Type B pancreatic cell (in vitro differentiated cells): ENCODE measurements around the gene INHBB. TPM values are rescaled to one million over a fixed set of nuclear protein-coding genes. Genes with fewer than 3 reads are reported as not detected.

Source experiments
- DNase-seq: peaks from one replicate; pipeline ENCODE4 v3.0.0; 2021; ENCODE audit warnings: mixed read lengths; ENCODE audit not compliant: unreplicated experiment; ENCODE audit errors: extremely low spot score
- H3K27ac Mint-ChIP-seq: 2 replicates; pipeline ENCODE4 v1.8.0; 2021; ENCODE audit warnings: mild to moderate bottlenecking, mixed read lengths
- H3K27me3 Mint-ChIP-seq: 2 replicates; pipeline ENCODE4 v1.8.0; 2021; ENCODE audit warnings: mixed read lengths
- H3K36me3 Mint-ChIP-seq: 2 replicates; pipeline ENCODE4 v1.8.0; 2021; ENCODE audit warnings: mixed read lengths
- H3K4me1 Mint-ChIP-seq: one replicate; pipeline ENCODE4 v1.8.0; 2021; ENCODE audit warnings: mixed read lengths; ENCODE audit not compliant: unreplicated experiment
- H3K4me3 Mint-ChIP-seq: 2 replicates; pipeline ENCODE4 v1.8.0; 2021; ENCODE audit warnings: mild to moderate bottlenecking, mixed read lengths
- H3K9me3 Mint-ChIP-seq: 2 replicates; pipeline ENCODE4 v1.8.0; 2021; ENCODE audit warnings: mixed read lengths
- total RNA-seq: library from RNA; stranded (reverse); gene quantifications from 2 replicates; pipeline ENCODE4 v1.2.1, GENCODE V29; 2021; ENCODE audit warnings: low replicate concordance
- TF ChIP-seq, protein P1 (sequence below): fragments of 200-600 bp; sonication (generic); conservative IDR thresholded peaks from 2 replicates; pipeline ENCODE4 v1.5.0; 2021; ENCODE audit warnings: antibody characterized with exemption, mild to moderate bottlenecking

Gene INHBB
- total RNA-seq, 1 donor from 2014 or later, result 7.5 TPM

DNA sequence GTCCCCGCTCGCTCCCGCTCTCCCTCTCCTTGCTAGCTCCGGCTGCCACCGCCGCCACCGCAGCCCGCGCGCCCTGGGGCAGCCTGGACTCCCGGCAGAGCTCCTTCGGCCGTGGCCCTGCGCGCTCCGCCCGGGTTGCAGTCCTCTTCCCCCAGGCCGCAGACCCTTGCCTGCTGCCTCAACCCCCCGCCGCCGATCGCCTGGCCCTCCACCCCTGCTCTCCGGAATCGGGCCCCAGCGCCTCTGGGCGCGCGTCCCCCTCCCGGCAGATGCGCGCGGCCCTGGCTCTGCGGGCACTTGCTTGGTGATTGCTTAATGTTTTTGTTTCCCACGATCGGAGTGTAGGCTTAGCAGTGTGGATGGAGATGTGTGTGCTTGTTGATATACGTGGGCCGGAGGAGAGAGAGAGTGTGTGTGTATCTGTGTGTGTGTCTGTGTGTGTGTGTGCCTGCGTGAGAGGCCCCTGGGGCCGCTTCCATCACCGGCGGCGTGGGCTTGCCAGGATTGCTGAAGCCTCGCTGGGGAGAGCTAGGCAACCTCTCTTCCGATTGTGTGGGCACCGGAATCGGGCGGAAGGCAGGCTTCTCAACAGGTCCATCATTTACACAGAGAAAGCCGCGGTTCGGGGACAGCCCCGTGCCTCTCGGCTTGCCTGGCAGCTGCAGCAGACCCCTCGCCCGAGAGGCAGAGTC is 877 bp downstream of the INHBB start:
- TF ChIP-seq, protein P1, sequence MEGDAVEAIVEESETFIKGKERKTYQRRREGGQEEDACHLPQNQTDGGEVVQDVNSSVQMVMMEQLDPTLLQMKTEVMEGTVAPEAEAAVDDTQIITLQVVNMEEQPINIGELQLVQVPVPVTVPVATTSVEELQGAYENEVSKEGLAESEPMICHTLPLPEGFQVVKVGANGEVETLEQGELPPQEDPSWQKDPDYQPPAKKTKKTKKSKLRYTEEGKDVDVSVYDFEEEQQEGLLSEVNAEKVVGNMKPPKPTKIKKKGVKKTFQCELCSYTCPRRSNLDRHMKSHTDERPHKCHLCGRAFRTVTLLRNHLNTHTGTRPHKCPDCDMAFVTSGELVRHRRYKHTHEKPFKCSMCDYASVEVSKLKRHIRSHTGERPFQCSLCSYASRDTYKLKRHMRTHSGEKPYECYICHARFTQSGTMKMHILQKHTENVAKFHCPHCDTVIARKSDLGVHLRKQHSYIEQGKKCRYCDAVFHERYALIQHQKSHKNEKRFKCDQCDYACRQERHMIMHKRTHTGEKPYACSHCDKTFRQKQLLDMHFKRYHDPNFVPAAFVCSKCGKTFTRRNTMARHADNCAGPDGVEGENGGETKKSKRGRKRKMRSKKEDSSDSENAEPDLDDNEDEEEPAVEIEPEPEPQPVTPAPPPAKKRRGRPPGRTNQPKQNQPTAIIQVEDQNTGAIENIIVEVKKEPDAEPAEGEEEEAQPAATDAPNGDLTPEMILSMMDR, result no peak
- Mint-ChIP-seq H3K4me1 (peaks cover 25% of the 10 kb centered on the region), H3K4me3 (peak overlapping the region; percentile 83), H3K9me3 (no peaks in the 10 kb centered on the region), H3K27me3 (peaks cover 68% of the 10 kb centered on the region), H3K36me3 (no peaks in the 10 kb centered on the region), H3K27ac (peak overlapping the region; percentile 29)
- no peak for DNase-seq

DNA sequence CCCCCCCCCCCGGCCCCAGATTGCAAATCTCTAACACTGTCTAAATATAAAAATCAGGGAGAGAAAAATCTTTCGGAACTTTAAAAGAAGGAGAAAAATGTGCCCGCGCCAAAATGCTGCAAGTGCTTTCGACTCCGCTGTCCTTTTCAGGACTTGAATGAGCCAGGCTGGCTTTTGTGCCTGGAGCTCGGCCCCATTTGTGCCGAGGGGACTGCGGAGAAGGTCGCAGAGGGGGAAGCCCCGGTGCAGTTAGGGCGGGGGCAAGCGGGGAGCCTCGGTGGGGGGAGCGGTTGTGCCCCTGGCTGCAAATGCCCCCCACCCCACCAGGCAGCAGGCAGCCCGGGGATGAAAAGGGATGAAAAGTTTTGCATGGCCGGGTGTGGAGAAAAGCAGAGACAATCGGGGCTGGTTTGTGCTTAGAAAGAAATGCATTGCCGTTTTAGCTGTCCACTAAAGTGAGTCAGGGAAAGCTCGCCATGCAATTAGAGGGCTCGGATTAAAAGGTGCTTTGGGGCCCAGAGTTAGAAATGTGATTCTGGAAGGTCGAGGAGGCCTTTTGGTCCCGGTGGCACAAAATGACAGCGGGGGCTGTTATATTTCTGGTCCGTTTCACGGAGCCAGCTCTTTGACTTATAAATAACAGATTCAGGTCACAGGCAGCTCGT is 1.6 kb downstream of the INHBB start:
- Mint-ChIP-seq H3K36me3 (no peaks in the 10 kb centered on the region), H3K9me3 (no peaks in the 10 kb centered on the region), H3K4me1 (peaks cover 25% of the 10 kb centered on the region), H3K27ac (peak overlapping the region; percentile 29), H3K27me3 (peaks cover 67% of the 10 kb centered on the region), H3K4me3 (peak overlapping the region; percentile 83)
- no peak for DNase-seq
- TF ChIP-seq, protein P1, result no peak

GRCh38 chr2:120348134-120348736 is 2.3 kb downstream of the INHBB start:
- H3K27me3 Mint-ChIP-seq, result peaks cover 60% of the 10 kb centered on the region
- H3K36me3 Mint-ChIP-seq, result no peaks in the 10 kb centered on the region
- TF ChIP-seq, protein P1, result no peak
- H3K4me1 Mint-ChIP-seq, result peaks cover 25% of the 10 kb centered on the region
- H3K9me3 Mint-ChIP-seq, result no peaks in the 10 kb centered on the region
- DNase-seq, result no peak
- no peak overlapping the region for H3K27ac Mint-ChIP-seq
- H3K4me3 Mint-ChIP-seq, result peak overlapping the region; percentile 83

DNA sequence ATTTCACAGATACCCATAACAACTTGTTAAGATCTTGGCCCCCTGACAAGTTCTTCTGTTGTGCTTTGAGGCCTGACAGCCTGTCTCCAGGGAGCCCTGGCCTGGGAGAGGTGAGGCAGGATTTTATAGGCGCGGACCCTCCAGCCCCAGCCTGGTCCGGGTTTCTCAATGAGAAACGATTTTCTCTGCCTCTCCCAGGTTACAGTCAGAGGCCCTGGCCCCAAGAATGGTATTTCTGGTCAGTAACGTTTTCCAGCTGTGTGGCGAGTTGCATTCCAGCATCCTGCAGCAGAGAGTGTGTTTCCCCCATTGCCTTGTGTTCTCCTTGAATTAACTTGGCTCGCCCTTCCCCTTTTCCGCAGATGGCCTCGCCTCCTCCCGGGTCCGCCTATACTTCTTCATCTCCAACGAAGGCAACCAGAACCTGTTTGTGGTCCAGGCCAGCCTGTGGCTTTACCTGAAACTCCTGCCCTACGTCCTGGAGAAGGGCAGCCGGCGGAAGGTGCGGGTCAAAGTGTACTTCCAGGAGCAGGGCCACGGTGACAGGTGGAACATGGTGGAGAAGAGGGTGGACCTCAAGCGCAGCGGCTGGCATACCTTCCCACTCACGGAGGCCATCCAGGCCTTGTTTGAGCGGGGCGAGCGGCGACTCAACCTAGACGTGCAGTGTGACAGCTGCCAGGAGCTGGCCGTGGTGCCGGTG is 3.0 kb downstream of the INHBB start:
- TF ChIP-seq, protein P1, result no peak
- no peaks in the 10 kb centered on the region for H3K9me3 Mint-ChIP-seq
- no peak overlapping the region for H3K27ac Mint-ChIP-seq
- H3K4me1 Mint-ChIP-seq, result peaks cover 25% of the 10 kb centered on the region
- no peak for DNase-seq
- no peaks in the 10 kb centered on the region for H3K36me3 Mint-ChIP-seq
- H3K27me3 Mint-ChIP-seq, result peaks cover 53% of the 10 kb centered on the region
- peak overlapping the region; percentile 47 for H3K4me3 Mint-ChIP-seq

- DNase-seq, result no peak
- no peak overlapping the region for H3K4me3 Mint-ChIP-seq
- no peak overlapping the region for H3K27ac Mint-ChIP-seq
- TF ChIP-seq, protein P1, result no peak
- H3K9me3 Mint-ChIP-seq, result no peaks in the 10 kb centered on the region
- H3K27me3 Mint-ChIP-seq, result peaks cover 56% of the 10 kb centered on the region
- H3K4me1 Mint-ChIP-seq, result peaks cover 30% of the 10 kb centered on the region
- H3K36me3 Mint-ChIP-seq, result no peaks in the 10 kb centered on the region
Measured at GRCh38 chr2:120349440-120349921, 3.5 kb downstream of the INHBB start.
